Naive thymus-derived CD4-positive, alpha-beta T cell (primary cell): ENCODE measurements around the gene ZNF423. TPM values are rescaled to one million over a fixed set of nuclear protein-coding genes. Genes with fewer than 3 reads are reported as not detected.

Experiments
- ATAC-seq: fragments of 150-1000 bp; cut with Tn5 transposase; 2 replicates; pipeline ENCODE4 v1.10.0; 2021; ENCODE audit warnings: mild to moderate bottlenecking, moderate library complexity
- CTCF ChIA-PET: fragments of 350-600 bp; sonication (Branson Sonifier 250); formaldehyde crosslinking; loops from one replicate; lab custom pipeline; 2021; ENCODE audit warnings: antibody characterized with exemption; lab: Charles Lee
- POLR2A ChIA-PET: fragments of 350-600 bp; sonication (Branson Sonifier 250); formaldehyde crosslinking; loops from one replicate; lab custom pipeline; 2021; ENCODE audit warnings: antibody characterized with exemption, inconsistent platforms; lab: Charles Lee
- DNase-seq, 9 donors: peaks; one replicate each; pipeline versions ENCODE4 v3.0.0 to v3.0.0-alpha.2; 2020 to 2022; ENCODE audit warnings: mixed read lengths in 1 of 9
- H3K27ac ChIP-seq: one replicate; pipeline ENCODE4 v1.7.0; 2013; ENCODE audit warnings: mild to moderate bottlenecking, low read depth, low read length, moderate library complexity
- H3K27me3 ChIP-seq, 2 donors: one replicate each; pipeline ENCODE4 v1.7.0; 2013; ENCODE audit warnings: low read length in 2 of 2, mild to moderate bottlenecking in 2 of 2, moderate library complexity in 2 of 2; ENCODE audit not compliant: control insufficient read depth in 2 of 2, insufficient read depth in 2 of 2
- H3K36me3 ChIP-seq, 3 experiments: 1 replicate in 2 of 3; 2 replicates in 1 of 3; pipeline ENCODE4 v1.7.0; 2013; ENCODE audit warnings: low read length in 3 of 3, mild to moderate bottlenecking in 3 of 3, moderate library complexity in 1 of 3; ENCODE audit not compliant: insufficient read depth in 3 of 3, control insufficient read depth in 2 of 3
- H3K4me1 ChIP-seq, 2 donors: one replicate each; pipeline ENCODE4 v1.7.0; 2013; ENCODE audit warnings: low read length in 2 of 2, mild to moderate bottlenecking in 2 of 2, moderate library complexity in 1 of 2; ENCODE audit not compliant: control insufficient read depth in 2 of 2, insufficient read depth in 2 of 2
- H3K4me3 ChIP-seq: 2 replicates; pipeline ENCODE4 v1.7.0; 2013; ENCODE audit warnings: mild to moderate bottlenecking, low read length
- H3K9me3 ChIP-seq, 3 experiments: 1 replicate in 2 of 3; 2 replicates in 1 of 3; pipeline ENCODE4 v1.7.0; 2013; ENCODE audit warnings: low read length in 3 of 3; ENCODE audit not compliant: control insufficient read depth in 2 of 3
- H3K27ac Mint-ChIP-seq, 9 donors: one replicate each; pipeline ENCODE4 v1.8.0; 2020 to 2022; ENCODE audit warnings: mixed read lengths in 9 of 9, mild to moderate bottlenecking in 8 of 9, moderate library complexity in 5 of 9, inconsistent platforms in 2 of 9
- H3K27me3 Mint-ChIP-seq, 5 donors: one replicate each; pipeline ENCODE4 v1.8.0; 2021 to 2022; ENCODE audit warnings: mixed read lengths in 5 of 5, mild to moderate bottlenecking in 1 of 5
- H3K36me3 Mint-ChIP-seq, 5 donors: one replicate each; pipeline ENCODE4 v1.8.0; 2020 to 2022; ENCODE audit warnings: mixed read lengths in 5 of 5, mild to moderate bottlenecking in 3 of 5, inconsistent platforms in 1 of 5
- H3K4me1 Mint-ChIP-seq, 7 donors: one replicate each; pipeline ENCODE4 v1.8.0; 2020 to 2022; ENCODE audit warnings: mixed read lengths in 7 of 7, mild to moderate bottlenecking in 3 of 7, inconsistent platforms in 1 of 7
- H3K4me3 Mint-ChIP-seq, 10 donors: one replicate each; pipeline ENCODE4 v1.8.0; 2020 to 2022; ENCODE audit warnings: mild to moderate bottlenecking in 10 of 10, mixed read lengths in 10 of 10, moderate library complexity in 6 of 10, inconsistent platforms in 2 of 10
- H3K9me3 Mint-ChIP-seq, 11 donors: one replicate each; pipeline ENCODE4 v1.8.0; 2020 to 2022; ENCODE audit warnings: mixed read lengths in 11 of 11, mild to moderate bottlenecking in 4 of 11, inconsistent platforms in 1 of 11, moderate library complexity in 1 of 11
- intact Hi-C, 2 donors: fragments of 100-400 bp; cut with micrococcal nuclease; formaldehyde crosslinking; loops; one replicate each; pipeline ENCODE4 v1.15.1; 2023
- polyA plus RNA-seq, 2 donors: library from polyadenylated mRNA; unstranded; fragments of 300-500 nt; fragmentation: Illumina TruSeq; gene quantifications; one replicate each; pipeline ENCODE4 v1.2.3, GENCODE V29; 2021
- total RNA-seq, 6 experiments: library from RNA in 5 of 6; stranded (reverse) in 5 of 6; gene quantifications; 1 replicate in 5 of 6; 2 replicates in 1 of 6; pipeline ENCODE4 v1.2.3 and lab custom pipeline; 2021 to 2026

Gene ZNF423
- total and polyA plus RNA-seq, 7 experiments from 2014 or later, result not detected

- ATAC-seq (no peak), DNase-seq (no peak)
- ChIA-PET CTCF (interaction anchor here (1.2 kb wide), 1 partner anchor 181 kb away, joined by 4 read pairs; no protein-coding TSS in a partner anchor), POLR2A (interaction anchor here (0.7 kb wide), 1 partner anchor 10 kb away, joined by 4 read pairs; no protein-coding TSS in a partner anchor)
- Mint-ChIP-seq H3K9me3 (no peaks in the 10 kb centered on the region), H3K4me3 (no peak overlapping the region), H3K4me1 (peaks cover 0 to 19% (median 17%) of the 10 kb centered on the region in 7 donors), H3K27me3 (peaks cover 0 to 6% (median 0%) of the 10 kb centered on the region in 5 donors), H3K36me3 (no peaks in the 10 kb centered on the region), H3K27ac (no peak overlapping the region)
- H3K27ac ChIP-seq, result no peak overlapping the region
- H3K27me3 ChIP-seq, result no peaks in the 10 kb centered on the region
- H3K9me3 ChIP-seq, result no peaks in the 10 kb centered on the region
- no peaks in the 10 kb centered on the region for H3K4me1 ChIP-seq
- intact Hi-C loops, result no loop called here
- no peak overlapping the region for H3K4me3 ChIP-seq
- H3K36me3 ChIP-seq, result no peaks in the 10 kb centered on the region
Observed at GRCh38 chr16:49588729-49589384, 267.1 kb downstream of the ZNF423 start.

DNA sequence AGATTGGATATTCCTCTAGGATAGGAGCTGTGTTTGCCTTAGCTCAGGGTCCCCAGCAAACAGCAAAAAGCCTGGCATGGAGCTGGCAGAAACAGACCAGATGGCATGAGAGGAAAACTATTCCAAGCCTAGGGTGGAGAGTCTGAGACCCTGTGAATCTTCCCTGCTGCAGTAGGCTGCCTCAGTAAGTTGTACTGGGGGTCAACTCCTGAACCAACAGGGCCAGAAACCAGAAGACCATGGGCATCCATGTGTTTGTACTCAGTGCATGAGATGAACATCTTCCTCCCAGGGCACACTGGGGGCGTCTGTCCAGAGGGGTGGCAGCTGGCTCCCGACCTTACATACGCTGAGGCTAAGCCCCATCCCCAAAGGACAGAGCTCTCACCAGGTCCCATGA lies 267.9 kb downstream of the ZNF423 start:
- POLR2A ChIA-PET, result no interaction called here
- Mint-ChIP-seq H3K9me3 (no peaks in the 10 kb centered on the region), H3K36me3 (no peaks in the 10 kb centered on the region), H3K4me1 (peaks cover 0 to 19% (median 16%) of the 10 kb centered on the region in 7 donors), H3K4me3 (no peak overlapping the region), H3K27ac (no peak overlapping the region), H3K27me3 (peaks cover 0 to 5% (median 0%) of the 10 kb centered on the region in 5 donors)
- intact Hi-C loops, result no loop called here
- no peak for ATAC-seq
- H3K9me3 ChIP-seq, result no peaks in the 10 kb centered on the region
- CTCF ChIA-PET, result interaction anchor here (1.2 kb wide), 1 partner anchor 180 kb away, joined by 4 read pairs; no protein-coding TSS in a partner anchor
- H3K4me3 ChIP-seq, result no peak overlapping the region
- H3K27me3 ChIP-seq, result no peaks in the 10 kb centered on the region
- H3K36me3 ChIP-seq, result no peaks in the 10 kb centered on the region
- no peaks in the 10 kb centered on the region for H3K4me1 ChIP-seq
- no peak for DNase-seq
- no peak overlapping the region for H3K27ac ChIP-seq

DNA sequence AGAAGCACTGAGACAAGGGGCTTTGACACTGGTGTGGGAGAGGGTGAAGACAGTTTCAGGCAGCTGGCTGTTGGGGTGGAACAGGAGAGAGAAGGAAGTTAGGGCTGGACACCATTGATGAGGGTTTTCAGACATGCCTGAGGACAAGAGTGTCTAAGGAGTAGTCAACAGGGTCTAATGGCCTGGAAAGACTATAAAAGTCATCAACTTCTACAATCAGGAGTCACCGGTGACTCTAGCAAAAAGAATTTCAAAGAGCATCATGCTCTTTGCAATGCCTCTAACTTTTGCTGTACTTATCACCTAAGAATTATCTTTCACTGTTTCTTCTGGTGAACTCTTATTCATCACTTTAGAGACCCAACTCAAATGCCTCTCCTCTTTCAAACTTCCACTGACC lies 268.4 kb downstream of the ZNF423 start:
- Mint-ChIP-seq H3K4me1 (peaks cover 0 to 14% (median 11%) of the 10 kb centered on the region in 7 donors), H3K27me3 (peaks cover 0 to under 1% (median 0%) of the 10 kb centered on the region in 5 donors), H3K36me3 (no peaks in the 10 kb centered on the region), H3K9me3 (no peaks in the 10 kb centered on the region), H3K4me3 (no peak overlapping the region), H3K27ac (no peak overlapping the region)
- H3K9me3 ChIP-seq, result no peaks in the 10 kb centered on the region
- intact Hi-C loops, result no loop called here
- H3K27me3 ChIP-seq, result no peaks in the 10 kb centered on the region
- ATAC-seq (no peak), DNase-seq (no peak)
- H3K4me1 ChIP-seq, result no peaks in the 10 kb centered on the region
- ChIA-PET POLR2A (no interaction called here), CTCF (no interaction called here)
- no peak overlapping the region for H3K4me3 ChIP-seq
- H3K36me3 ChIP-seq, result no peaks in the 10 kb centered on the region
- H3K27ac ChIP-seq, result no peak overlapping the region

- ATAC-seq (no peak), DNase-seq (no peak)
- H3K36me3 ChIP-seq, result no peaks in the 10 kb centered on the region
- Mint-ChIP-seq H3K9me3 (no peaks in the 10 kb centered on the region), H3K4me3 (no peak overlapping the region), H3K27me3 (no peaks in the 10 kb centered on the region), H3K27ac (no peak overlapping the region), H3K4me1 (peaks cover 0 to 7% (median 3%) of the 10 kb centered on the region in 7 donors), H3K36me3 (no peaks in the 10 kb centered on the region)
- H3K27me3 ChIP-seq, result no peaks in the 10 kb centered on the region
- H3K9me3 ChIP-seq, result no peaks in the 10 kb centered on the region
- ChIA-PET POLR2A (no interaction called here), CTCF (no interaction called here)
- intact Hi-C loops, result no loop called here
- no peak overlapping the region for H3K27ac ChIP-seq
- no peak overlapping the region for H3K4me3 ChIP-seq
- no peaks in the 10 kb centered on the region for H3K4me1 ChIP-seq
Observed at GRCh38 chr16:49586466-49587450, 269.2 kb downstream of the ZNF423 start.

- Mint-ChIP-seq H3K4me1 (no peaks in the 10 kb centered on the region), H3K4me3 (no peak overlapping the region), H3K27ac (no peak overlapping the region), H3K36me3 (no peaks in the 10 kb centered on the region), H3K9me3 (no peaks in the 10 kb centered on the region), H3K27me3 (no peaks in the 10 kb centered on the region)
- ChIA-PET CTCF (no interaction called here), POLR2A (no interaction called here)
- Histone ChIP-seq H3K4me1 (no peaks in the 10 kb centered on the region), H3K36me3 (no peaks in the 10 kb centered on the region), H3K9me3 (no peaks in the 10 kb centered on the region), H3K27me3 (no peaks in the 10 kb centered on the region), H3K27ac (no peak overlapping the region), H3K4me3 (no peak overlapping the region)
- intact Hi-C loops, result no loop called here
- DNase-seq, result no peak
- ATAC-seq, result no peak
Observed at GRCh38 chr16:49585143-49585832, 270.6 kb downstream of the ZNF423 start.

GRCh38 chr16:49583911-49584310 lies 272.0 kb downstream of the ZNF423 start:
- Histone ChIP-seq H3K27ac (no peak overlapping the region), H3K9me3 (no peaks in the 10 kb centered on the region), H3K36me3 (no peaks in the 10 kb centered on the region), H3K4me1 (no peaks in the 10 kb centered on the region), H3K27me3 (no peaks in the 10 kb centered on the region), H3K4me3 (no peak overlapping the region)
- no peaks in the 10 kb centered on the region for H3K27me3 Mint-ChIP-seq
- CTCF ChIA-PET, result interaction anchor here (1.2 kb wide), 1 partner anchor 16 kb away, joined by 3 read pairs; no protein-coding TSS in a partner anchor
- intact Hi-C loops, result no loop called here
- no peak overlapping the region for H3K27ac Mint-ChIP-seq
- no peaks in the 10 kb centered on the region for H3K4me1 Mint-ChIP-seq
- H3K4me3 Mint-ChIP-seq, result no peak overlapping the region
- no peaks in the 10 kb centered on the region for H3K9me3 Mint-ChIP-seq
- H3K36me3 Mint-ChIP-seq, result no peaks in the 10 kb centered on the region
- ATAC-seq (no peak), DNase-seq (no peak)
- POLR2A ChIA-PET, result no interaction called here
